PC-3 (cell line): ENCODE measurements around the gene EPN2.

Experiments
- CTCF ChIP-seq: fragments of 300-600 bp; sonication (generic); conservative IDR thresholded peaks from 2 replicates; pipeline ENCODE4 v1.5.1; 2017; ENCODE audit warnings: antibody characterized with exemption, low read depth, mild to moderate bottlenecking, low read length
- EZH2phosphoT487 ChIP-seq: fragments of 300-600 bp; sonication (generic); IDR thresholded peaks from 2 replicates; pipeline ENCODE4 v1.6.1; 2018; ENCODE audit warnings: mild to moderate bottlenecking, antibody characterized with exemption, low read length, borderline replicate concordance

DNA sequence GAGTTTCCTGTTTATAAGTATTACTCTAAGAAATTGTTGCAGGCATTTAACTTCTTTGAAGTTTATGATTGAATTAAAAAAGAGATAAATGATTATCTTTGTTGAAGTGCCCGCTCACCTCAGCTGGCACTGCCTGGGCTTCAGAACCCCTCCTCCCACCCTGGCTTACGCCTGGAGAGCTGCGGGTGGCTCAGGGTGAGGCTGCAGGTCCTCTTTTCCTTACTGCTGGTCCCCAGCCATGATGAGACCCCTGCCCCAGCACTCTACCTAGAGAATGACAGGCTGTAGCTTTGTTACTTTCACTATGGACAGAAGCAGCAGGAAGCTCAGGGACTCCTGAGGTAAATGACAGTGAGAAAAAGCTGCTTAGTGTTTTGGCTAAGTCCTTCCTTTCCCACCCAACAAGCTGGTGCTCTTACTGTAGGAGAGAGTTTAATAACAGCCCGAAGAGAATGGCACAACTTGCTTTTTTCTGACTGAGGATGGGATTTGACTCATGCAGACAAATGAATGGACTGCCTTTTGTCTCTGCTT lies 62.1 kb downstream of the EPN2 start:
- TF ChIP-seq EZH2phosphoT487 (no peak), CTCF (no peak)
